Measurements from ENCODE around the gene PRPF38B. TPM values are rescaled to one million over a fixed set of nuclear protein-coding genes. Genes with fewer than 3 reads are reported as not detected.

PRPF38B gene
- total RNA-seq, 4 donors from 2014 or later: 31.7 to 37.7 (median 35.1) TPM

GRCh38 chr1:108716437-108717230 lies 24.5 kb downstream of the PRPF38B start:
- TF ChIP-seq CTCF (IDR thresholded peaks at IDR 0.05; ENCODE audit: low read depth): no peak

GRCh38 chr1:108717774-108718316 lies 25.7 kb downstream of the PRPF38B start:
- no peak for TF ChIP-seq CTCF (IDR thresholded peaks at IDR 0.05; ENCODE audit: low read depth)

GRCh38 chr1:108718927-108719655 lies 27.0 kb downstream of the PRPF38B start:
- no peak for TF ChIP-seq CTCF (IDR thresholded peaks at IDR 0.05; ENCODE audit: low read depth)

- TF ChIP-seq CTCF (IDR thresholded peaks at IDR 0.05; ENCODE audit: low read depth): no peak
These were observed 27.7 kb downstream of the PRPF38B start for GRCh38 chr1:108719656-108720435.

GRCh38 chr1:108722292-108722691 lies 30.2 kb downstream of the PRPF38B start:
- TF ChIP-seq CTCF (IDR thresholded peaks at IDR 0.05; ENCODE audit: low read depth): no peak

- no peak for TF ChIP-seq CTCF (IDR thresholded peaks at IDR 0.05; ENCODE audit: low read depth)
These were observed 33.8 kb downstream of the PRPF38B start for GRCh38 chr1:108725906-108726305.
